NCI-H446 (cell line): ENCODE results near the gene RAB11A.
"Not testable (repeated sequence)": the region's sequence is repeated elsewhere in the genome, so short reads cannot be mapped to it uniquely, and the experiment has no call there.

Experiments
- DNase-seq, 2 experiments: peaks; one replicate each; lab custom pipeline; 2025; lab: John Stamatoyannopoulos, UW

The RAB11A gene

GRCh38 chr15:65845826-65846519, 23.3 kb upstream of the RAB11A start:
- no peak for DNase-seq

DNA sequence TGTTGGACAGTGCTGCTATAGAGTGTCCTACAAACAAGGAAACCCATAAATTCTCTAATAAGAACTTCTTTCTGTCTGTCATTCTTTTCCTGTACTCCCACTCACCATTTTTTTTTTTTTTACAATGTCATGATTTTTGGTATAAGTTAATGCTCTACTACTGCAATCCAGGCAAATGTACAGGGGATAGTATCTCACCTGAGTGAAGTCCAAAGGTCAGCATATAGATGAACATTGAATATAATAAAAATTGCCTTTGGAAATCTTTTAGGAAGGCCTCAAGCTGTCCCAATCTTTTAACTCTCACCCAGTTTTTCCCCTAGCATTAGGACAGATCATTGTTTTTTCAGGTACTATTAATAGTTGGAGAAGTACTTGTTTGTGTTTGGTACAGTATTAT, 21.3 kb upstream of the RAB11A start:
- no peak for DNase-seq

DNA sequence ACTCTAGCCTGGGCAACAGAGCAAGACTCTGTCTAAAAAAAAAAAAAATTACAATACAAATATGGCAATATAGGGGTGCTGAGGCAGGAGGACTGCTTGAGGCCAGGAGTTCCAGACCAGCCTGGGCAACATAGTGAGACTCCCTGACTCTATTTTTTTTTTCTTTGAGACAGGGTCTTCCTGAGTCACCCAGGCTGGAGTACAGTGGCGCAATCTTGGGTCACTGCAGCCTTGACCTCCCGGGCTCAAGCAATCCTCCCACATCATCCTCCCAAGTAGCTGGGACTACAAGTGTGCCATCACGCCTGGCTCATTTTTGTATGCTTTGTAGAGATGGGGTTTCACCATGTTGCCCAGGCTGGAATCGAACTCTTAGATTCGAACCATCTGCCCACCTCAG, 17.3 kb upstream of the RAB11A start:
- no peak for DNase-seq

DNA sequence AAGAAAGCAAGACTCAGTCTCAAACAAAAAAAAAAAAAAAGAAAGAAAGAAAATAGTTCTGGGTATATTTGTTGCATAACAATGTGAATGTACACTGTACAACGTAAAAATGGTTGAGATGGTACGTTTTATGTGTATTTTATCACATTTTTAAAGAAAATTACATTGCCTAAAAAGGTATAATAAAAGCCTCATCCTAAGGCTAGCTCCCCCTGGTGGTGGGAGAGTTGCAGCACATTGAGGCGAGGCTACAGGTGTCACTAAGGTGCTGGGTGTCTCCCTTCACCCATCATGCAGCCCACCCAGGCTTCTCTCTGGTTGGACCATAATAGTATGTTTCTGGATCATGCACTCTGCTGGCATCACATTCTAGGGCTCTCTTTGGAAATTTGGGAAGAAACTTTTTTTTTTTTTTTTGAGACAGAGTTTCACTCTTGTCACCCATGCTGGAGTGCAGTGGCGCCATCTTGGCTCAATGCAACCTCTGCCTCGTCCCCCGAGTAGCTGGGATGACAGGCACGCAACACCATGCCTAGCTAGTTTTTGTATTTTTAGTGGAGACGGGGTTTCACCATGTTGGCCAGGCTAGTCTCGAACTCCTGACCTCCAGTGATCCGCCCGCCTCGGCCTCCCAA, 12.4 kb upstream of the RAB11A start:
- DNase-seq: peak; percentile 5 to 65

DNA sequence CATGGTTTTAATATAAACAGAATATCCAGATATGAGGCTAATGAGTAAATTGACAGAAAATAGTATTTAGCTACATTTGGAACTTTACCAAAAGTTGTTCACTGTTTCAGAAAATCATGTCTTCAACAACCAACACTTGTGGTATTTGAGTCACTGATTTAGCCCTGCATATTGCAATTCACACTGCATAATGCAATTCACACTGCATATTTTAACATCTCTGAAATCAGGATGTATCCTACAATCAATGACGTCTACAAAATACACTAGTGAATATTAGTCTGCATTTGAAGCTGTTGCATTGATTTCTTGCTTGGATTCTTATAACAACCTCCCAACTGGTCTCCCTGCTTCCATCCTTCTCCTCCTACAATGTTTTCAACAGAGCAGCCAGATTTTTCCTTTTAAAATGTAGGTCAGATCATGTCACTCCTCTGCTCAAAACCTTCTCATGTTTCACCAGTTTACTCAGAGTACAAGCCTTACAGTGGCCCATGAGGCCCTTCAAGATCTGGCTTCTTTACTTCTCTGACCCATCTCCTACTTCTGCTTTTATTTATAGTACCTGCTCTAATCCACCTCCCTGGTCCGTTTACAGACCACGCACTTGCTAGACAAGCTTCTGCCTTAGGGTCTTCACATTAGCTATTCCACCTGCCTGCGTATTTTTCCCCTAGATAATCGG, 11.4 kb upstream of the RAB11A start:
- no peak for DNase-seq

DNA sequence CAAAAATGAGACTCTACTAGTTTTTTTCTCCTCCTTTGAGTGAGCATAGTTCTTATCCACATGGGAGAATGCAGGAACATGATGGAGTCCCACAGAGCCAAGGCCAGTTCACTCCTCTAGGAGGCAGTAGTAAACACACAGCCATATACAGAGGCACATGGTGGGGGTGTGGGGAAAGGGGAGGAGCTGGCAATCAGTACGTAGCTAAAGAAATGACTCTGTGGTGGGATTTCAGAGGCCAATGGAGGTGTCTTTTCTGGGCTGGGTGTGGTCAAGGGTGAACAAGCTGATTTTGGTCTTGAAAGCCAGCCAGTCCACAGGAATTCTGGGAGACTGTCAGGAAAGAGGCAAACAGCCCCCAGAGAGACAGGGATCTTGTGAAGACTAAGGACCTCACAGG, 6.6 kb upstream of the RAB11A start:
- DNase-seq: peak; percentile 42 to 67

DNA sequence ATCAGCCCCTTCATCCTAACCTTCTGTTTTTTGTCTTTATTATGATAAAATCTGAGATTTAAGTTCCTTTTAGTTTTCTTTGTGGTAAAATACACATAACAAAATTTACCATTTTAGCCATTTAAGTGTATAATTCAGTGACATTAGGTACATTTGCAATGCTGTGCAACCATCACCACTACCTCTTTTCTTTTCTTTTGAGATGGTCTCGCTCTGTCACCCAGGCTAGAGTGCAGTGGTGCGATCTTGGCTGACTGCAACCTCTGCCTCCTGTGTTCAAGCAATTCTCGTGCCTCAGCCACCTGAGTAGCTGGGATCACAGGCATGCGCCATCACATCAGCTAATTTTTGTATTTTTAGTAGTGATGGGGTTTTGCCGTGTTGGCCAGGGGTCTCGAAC, 6.2 kb upstream of the RAB11A start:
- DNase-seq: no peak

- no peak for DNase-seq
Measured at GRCh38 chr15:65867244-65867643, 2.0 kb upstream of the RAB11A start.

DNA sequence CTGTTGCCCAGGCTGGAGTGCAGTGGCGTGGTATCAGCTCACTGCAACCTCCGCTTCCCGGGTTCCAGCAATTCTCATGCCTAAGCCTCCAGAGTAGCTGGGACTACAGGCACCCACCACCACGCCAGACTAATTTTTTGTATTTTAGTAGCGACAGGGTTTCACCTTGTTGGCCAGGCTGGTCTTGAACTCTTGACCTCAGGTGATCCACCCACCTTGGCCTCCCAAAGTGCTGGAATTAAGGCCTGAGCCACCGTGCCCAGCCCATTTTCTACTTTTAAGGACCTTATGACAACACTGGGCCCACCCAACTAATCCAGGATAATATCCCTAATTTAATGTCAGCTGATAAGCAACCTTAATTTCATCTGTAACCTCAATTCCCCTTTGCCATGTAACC, 1.4 kb upstream of the RAB11A start:
- DNase-seq: not testable (repeated sequence)

DNA sequence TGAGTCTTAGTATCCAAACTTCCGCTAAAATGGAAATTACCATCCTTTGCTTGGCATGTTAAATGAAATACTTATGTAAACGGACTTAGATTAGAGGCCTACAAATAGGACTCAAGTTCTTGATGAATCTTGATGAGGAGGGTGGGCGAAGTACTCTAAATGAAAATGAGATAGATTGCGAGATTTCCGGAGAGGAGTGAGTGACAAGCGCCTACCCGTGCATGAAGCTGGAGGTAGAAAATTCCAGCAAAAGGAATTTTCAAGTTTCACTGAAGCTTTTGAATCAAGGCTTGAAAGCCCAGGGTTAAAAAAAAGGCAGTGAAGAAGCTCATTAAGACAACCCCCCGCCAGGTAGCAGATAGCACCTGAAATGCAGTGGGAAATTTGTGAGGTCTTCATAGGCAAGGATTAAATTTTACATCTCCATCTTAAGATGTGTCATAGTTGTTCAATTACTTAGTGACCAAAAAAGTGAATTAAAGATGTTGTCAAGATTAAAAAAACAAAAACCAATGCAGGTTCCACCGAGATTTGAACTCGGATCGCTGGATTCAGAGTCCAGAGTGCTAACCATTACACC, 655 bp upstream of the RAB11A start:
- DNase-seq: peak in 1 of 2 experiments; percentile 46

DNA sequence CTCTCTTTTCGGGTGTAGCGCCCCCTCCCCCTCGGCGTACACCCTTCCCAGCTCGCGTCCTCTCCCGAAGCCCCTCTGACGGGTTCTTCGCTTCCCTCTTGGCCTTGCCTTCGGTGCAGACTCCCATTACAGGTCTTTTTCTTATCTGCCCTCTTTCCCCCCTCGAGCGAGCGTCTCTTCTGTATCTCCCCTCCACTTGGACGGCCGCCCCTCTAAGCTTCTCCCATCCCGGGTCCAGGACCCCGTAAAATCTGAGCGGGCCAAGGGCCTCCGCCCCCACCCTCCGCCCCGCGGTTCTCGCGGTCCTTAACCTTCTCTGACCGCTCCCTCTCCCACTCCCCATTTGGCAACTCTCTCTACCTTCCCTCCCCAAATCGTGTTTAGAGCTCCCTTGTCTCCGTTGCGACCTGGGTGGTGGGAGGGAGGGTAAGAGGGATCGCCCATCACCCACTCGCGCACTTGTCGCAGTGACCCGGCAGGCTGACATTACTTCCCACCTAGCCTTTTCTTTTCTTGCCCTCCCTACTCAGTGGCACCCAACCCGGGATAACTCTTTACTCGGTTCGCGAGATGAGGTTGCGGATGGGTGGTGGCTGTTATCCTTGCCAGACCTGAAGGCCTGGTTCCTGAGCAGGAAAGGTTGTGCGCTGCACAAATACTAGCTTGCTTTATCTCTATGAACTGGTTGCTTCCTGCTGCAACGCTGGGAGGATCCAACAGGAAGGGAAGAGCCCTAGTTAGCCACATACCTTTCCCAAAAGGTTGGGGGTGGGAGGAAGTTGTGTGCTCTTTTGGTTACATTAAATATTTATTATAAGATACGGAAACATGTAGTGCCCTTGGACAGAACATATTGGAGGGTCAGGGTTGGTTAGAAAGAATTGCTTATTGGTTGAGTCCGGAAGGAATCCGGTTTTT, 922 bp downstream of the RAB11A start:
- DNase-seq: peak in 1 of 2 experiments; percentile 14

- DNase-seq: peak in 1 of 2 experiments; percentile 18
Measured at GRCh38 chr15:65870889-65871533, 1.7 kb downstream of the RAB11A start.

DNA sequence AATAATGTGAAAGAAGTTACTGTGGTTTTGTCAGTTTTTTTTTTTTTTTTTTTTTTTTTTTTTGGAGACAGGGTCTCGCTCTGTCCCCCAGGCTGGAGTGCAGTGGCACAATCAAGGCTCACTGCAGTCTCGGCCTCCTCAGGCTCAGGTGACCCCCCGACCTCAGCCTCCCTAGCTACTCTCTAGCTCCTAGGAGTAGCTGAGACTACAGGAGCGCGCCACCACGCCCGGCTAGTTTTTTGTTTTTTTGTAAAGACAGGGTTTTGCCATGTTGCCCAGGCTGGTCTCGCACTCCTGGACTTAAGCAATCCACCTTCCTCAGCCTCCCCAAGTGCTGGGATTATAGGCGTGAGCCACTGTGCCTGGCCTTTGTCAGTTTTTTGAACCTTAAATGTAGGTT, 2.6 kb downstream of the RAB11A start:
- DNase-seq: not testable (repeated sequence)

GRCh38 chr15:65872596-65872995, 3.3 kb downstream of the RAB11A start:
- not testable (repeated sequence) for DNase-seq

GRCh38 chr15:65873256-65873655, 4.0 kb downstream of the RAB11A start:
- DNase-seq: no peak

DNA sequence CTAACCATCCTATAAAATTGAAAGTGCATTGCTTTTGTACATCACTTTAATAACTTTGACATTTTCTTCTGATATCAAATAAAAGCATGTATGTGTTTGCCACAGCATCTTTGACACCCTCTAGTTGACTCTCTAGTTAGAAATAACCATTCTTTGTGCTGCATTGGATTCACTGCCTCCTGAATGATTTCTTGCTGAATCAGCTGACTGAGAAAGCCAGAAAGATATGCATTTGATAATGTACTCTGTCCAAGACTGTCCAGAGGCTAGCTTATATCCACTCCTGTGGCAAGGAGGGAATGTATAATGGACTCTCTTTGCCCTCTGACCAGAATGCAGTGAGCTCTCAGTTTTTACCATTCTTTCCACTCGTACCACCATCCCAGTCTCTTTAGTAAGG, 6.2 kb downstream of the RAB11A start:
- no peak for DNase-seq

DNA sequence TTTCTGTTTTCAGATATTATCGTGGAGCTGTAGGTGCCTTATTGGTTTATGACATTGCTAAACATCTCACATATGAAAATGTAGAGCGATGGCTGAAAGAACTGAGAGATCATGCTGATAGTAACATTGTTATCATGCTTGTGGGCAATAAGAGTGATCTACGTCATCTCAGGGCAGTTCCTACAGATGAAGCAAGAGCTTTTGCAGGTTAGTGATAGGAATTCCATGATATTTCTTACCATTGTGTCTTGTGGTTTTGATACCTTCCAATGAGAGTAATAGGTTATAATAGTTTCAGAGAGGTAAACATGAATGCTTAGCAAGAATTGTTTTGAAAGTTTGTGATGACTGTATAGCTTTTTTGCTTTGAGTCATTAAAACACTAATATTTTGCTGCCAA, 8.5 kb downstream of the RAB11A start:
- DNase-seq: no peak

DNA sequence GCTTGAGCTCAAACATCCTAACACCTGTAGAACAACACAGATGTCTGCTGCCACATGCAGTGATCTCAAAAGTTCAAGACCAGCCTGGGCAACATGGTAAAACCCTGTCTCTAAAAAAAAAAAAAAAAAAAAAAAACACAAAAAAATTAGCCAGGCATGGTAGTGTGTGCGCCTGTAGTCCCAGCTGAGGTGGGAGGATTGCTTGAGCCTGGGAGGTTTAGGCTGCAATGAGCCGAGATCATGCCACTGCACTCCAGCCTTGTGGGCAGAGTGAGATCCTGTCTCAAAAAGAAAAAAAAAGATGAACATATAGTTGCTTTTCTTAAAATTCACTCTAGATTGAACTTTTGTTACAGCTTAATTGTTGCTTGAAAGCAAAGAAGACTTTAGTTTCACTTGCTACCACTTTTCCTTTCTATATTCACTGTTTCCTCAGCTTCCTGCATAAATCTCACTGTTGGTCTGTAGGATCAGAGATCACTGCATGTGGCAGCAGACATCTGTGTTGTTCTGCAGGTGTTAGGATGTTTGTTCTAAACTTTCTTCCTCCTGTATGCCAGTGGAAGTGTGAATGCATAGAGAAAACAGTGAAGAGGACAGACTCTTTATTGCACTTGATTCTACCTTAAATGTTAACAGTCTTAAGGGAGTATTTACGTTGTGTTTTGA, 12.6 kb downstream of the RAB11A start:
- no peak for DNase-seq

DNA sequence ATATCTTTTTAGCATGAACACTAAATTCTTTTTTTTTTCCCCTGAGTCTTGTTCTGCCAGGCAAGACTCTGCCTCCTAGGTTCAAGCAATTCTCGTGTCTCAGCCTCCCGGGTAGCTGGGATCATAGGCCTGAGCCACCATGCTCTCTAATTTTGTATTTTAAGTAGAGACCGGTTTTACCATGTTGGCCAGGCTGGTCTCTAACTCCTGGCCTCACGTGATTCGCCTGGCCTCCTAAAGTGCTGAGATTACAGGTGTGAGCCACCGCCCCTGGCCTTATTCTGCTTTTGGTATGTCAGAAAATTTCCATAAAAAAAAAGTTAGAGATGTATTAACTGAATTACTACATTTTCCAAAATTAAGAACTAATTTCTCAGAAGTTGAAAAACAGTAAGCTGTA, 14.3 kb downstream of the RAB11A start:
- no peak for DNase-seq

GRCh38 chr15:65884511-65884910, 15.2 kb downstream of the RAB11A start:
- no peak for DNase-seq
